Measurements from ENCODE around the gene FOXE1.

- TF ChIP-seq CTCF (IDR thresholded peaks at IDR 0.05) (no peak), POLR2AphosphoS5 (IDR thresholded peaks at IDR 0.05; ENCODE audit: low read depth, low read length) (no peak)
- TF ChIP-seq, protein P1, sequence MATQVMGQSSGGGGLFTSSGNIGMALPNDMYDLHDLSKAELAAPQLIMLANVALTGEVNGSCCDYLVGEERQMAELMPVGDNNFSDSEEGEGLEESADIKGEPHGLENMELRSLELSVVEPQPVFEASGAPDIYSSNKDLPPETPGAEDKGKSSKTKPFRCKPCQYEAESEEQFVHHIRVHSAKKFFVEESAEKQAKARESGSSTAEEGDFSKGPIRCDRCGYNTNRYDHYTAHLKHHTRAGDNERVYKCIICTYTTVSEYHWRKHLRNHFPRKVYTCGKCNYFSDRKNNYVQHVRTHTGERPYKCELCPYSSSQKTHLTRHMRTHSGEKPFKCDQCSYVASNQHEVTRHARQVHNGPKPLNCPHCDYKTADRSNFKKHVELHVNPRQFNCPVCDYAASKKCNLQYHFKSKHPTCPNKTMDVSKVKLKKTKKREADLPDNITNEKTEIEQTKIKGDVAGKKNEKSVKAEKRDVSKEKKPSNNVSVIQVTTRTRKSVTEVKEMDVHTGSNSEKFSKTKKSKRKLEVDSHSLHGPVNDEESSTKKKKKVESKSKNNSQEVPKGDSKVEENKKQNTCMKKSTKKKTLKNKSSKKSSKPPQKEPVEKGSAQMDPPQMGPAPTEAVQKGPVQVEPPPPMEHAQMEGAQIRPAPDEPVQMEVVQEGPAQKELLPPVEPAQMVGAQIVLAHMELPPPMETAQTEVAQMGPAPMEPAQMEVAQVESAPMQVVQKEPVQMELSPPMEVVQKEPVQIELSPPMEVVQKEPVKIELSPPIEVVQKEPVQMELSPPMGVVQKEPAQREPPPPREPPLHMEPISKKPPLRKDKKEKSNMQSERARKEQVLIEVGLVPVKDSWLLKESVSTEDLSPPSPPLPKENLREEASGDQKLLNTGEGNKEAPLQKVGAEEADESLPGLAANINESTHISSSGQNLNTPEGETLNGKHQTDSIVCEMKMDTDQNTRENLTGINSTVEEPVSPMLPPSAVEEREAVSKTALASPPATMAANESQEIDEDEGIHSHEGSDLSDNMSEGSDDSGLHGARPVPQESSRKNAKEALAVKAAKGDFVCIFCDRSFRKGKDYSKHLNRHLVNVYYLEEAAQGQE (IDR thresholded peaks at IDR 0.05; ENCODE audit: insufficient read depth in 1 of 2, low read depth in 2 of 2, low read length in 1 of 2): no peak
Observed at GRCh38 chr9:97873882-97874281, 20.9 kb downstream of the FOXE1 start.
